RCC 7860 (cell line): ENCODE data around the gene ARHGDIB.

Experiments
- DNase-seq: peaks from one replicate; pipeline ENCODE4 v3.0.0-alpha.2; 2015; ENCODE audit warnings: low spot score
- FAIRE-seq: peaks from 2 replicates; lab custom pipeline; 2012; peaks lifted over from hg19 to GRCh38; lab: Jason Lieb, UNC

ARHGDIB gene

DNA sequence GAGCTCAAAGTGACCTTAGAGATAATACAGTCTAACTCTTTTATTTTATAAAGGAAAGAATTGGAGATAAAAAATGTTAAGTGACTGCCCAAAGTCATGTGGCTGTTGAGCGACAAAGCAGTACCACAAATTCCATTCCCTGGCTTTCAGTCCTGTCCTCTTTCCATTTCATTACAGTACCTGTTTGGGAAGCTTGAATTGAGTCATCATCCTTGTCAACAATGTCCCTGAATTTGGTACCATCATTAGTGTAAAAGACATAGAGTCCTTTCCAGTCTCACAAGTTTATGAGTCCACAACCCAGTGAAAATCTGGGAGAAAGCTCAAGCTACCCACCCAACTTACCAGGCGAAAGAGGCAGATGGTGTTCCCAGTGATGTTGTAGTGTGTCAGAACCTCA lies 26.9 kb downstream of the ARHGDIB start:
- no peak for DNase-seq
- no peak for FAIRE-seq

DNA sequence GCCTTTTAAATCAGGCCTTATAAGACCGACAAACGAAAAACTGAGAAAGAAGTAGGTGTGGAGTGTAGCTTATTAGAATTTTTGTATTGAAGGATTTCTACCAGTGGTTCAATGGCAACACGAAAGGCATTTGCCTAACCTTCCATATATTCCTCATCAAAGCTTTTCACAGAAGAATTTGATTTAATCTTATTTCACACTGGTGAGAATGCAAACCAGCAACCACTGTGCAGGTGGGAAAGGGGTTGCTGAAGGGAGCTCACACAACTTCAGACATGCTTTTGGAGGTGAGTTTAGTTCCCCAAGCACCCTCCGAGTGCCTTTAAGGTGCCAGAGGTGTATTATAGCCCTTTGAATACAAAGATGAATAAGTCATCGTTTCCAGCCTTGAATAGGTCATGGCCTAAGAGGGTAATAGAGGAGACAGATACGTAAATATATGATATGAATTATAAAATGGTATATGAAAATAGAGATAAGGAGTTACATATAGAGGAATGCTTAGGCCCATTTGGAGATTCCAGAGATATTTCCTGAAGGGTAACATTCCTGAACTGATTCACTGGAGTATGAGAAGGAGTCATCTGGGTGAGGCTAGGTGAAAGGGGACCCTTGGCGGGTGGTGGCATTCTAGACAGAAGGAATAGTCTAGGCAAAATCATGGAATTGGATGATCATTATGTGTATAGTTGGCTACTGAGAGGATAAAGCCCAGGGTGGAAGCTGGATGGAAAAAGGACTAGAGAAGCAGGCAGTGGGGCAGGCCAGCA lies 29.4 kb downstream of the ARHGDIB start:
- DNase-seq (no peak), FAIRE-seq (no peak)

DNA sequence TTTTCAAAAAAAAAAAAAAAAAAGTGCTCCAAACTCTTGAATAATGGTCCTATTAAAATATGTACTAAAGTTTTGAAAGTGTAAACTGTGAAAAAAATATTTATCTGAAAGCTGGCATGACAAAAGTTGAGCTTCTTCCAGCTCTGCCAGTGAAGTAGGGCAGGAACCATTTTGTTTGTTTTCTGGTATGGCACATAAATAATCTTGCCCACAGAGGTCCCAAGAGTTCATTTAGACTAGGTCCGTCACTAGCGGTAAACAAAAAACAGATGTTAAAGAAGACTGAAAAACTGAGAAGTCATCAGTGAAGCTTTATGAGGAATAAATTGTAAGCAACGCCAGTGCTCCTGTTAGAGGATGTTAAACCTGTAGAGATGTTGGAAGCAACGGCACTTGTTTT lies 30.0 kb downstream of the ARHGDIB start:
- DNase-seq (no peak), FAIRE-seq (no peak)

DNA sequence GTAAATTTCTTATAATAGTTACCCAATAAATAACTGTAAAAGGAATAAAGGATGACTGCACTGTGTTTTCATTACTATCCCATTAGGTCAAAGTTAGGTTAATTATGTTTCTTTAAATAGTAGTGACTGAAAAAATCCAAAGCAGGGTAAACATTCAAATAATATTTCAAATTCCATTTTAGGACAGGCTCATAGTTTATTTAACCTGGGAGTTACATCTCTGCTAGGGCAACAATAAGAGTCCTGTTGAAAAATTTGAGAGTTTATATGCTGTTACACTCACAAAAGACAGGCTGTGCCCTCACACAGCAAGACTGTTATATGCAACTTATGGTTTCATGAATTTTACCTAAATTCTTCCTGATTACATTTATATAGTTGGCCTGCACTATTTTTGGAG lies 31.1 kb downstream of the ARHGDIB start:
- no peak for DNase-seq
- FAIRE-seq, result no peak

DNA sequence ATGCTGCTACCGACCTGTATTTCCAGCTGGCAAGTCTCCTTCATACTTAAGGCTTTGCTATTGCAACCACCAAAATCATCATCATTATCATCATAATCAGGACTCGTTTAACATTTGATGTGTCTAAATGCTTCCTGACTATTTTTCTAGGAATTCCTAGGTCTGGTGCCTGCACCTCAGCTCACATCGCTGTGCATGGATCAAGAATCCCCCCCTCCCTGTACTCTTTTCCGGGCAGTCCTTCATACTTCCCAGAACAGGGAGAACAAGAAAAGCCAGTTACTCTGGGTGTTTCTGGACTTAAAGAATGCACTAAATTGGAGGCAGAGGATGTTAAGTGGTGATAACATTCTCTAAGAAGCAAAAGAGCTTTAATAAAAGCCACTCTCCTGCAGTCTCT lies 32.5 kb downstream of the ARHGDIB start:
- DNase-seq (no peak), FAIRE-seq (no peak)

DNA sequence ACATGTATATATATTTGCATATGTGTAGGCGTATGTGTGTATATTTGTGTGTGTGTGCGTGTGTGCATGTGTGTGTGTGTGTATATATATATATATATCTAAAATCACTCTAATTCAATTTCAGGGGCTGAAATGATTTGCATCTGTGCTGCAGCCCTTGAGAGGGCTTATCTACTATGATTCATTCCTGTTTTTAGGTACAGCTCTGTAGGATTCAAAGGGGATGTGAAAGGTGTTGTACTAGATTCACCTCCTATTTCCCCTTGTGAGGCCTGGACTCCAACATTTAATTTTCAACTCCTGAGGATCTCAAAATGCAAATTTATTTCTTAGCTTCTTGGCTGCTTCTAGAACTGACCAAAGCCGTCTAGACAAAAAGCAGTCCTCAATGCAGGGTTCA lies 34.1 kb downstream of the ARHGDIB start:
- no peak for DNase-seq
- no peak for FAIRE-seq

DNA sequence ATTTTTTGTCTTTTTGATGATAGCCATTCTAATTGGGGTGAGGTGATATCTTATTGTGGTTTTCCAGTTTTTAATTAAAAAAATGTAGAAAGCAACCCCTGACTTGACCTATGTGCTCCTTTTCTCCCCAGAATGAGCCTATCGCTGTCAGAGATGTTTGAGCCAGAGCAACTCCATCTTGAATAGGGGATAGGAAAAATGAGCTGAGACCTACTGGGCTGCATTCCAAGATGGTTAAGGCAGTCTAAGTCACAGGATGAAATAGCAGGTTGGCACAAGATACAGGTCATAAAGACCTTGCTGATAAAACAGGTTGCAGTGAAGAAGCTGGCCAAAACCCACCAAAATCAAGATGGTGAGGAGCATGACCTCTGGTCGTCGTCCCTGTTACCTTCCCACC lies 36.9 kb downstream of the ARHGDIB start:
- DNase-seq, result no peak
- no peak for FAIRE-seq

DNA sequence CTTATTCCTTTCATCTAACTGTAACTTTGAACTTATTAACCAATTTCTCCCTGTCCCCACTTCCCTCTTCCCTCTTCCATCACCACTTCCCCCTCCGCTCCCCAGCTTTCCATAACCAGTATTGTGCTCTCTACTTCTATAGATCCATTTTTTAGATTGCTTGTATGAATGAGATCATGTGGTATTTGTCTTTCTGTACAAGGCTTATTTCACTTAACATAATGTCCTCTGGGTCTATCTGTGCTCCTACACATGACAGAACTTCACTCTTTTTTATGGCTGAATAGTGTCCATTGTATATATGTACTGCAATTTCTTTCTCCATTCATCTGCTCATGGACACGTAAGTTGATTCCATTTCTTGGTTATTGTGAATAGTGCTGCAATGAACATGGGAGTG lies 37.5 kb downstream of the ARHGDIB start:
- FAIRE-seq (no peak), DNase-seq (no peak)

DNA sequence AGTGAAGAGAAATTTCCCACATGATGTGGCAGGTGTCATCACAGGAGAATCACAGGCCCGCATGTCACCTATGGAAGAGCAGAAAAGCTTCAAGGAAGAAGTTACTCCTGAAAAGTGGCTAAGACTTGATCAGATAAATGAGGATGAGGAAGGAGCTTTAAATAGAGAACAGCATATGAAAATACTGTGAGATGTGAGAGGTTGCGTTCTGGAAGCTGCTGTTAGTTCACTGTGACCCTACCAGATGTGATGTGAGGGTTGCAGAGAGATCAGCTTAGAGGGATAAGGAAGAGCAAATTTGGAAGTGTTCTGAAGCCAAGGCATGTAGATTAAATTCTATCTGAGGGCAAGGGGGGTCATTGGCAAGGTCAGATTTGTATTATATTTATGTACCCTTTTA lies 40.2 kb downstream of the ARHGDIB start:
- FAIRE-seq (no peak), DNase-seq (no peak)

DNA sequence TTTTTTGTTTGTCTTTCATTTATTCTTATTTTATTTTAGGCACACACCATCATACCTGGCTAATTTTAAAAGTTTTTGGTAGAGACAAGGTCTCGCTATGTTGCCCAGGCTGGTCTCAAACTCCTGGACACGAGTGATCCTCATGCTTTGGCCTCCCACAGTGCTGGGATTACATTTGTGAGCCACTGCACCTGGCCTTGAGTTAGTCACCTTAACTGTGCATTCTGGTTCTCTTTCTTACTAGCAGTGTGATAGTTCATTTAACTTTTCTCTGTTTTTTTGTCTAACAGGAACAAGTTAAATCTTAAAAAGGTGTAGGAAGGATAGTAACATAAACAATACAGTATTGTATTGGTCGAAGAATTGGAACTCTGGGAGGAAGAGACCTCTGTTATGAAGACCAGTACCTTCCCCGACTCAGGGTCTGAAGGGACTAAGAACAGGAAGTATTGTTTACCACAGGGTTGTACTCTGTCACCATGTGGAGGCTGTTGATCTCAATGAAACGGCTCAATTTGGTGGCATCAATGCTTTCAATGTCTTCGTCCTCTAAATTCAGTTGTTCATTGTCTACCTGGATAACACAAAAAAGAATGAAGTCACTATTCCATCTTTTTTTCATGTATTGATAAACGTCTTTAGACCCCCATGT lies 40.8 kb downstream of the ARHGDIB start:
- DNase-seq, result no peak

DNA sequence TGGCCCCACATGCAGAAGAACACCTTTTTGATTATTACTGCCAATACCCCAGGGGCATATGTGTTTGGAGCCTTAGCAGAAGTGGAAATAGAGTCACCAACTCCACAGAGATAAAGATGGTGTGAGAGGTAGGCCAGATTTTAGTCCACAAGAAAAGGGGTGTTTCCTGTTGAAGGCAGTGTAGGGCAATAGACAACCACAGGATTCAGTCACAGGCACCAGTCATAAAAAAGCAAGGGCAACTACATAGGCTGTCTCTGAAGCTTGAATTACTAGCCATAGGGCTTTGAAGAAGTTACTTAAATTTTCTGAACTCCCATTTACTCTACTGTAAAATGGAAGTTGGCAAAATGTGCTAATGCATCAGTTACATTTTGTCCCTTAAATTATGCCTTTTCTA lies 41.9 kb downstream of the ARHGDIB start:
- FAIRE-seq (no peak), DNase-seq (no peak)

More for the DNA sequence above, 40.8 kb downstream of the ARHGDIB start:
- FAIRE-seq, result no peak

DNA sequence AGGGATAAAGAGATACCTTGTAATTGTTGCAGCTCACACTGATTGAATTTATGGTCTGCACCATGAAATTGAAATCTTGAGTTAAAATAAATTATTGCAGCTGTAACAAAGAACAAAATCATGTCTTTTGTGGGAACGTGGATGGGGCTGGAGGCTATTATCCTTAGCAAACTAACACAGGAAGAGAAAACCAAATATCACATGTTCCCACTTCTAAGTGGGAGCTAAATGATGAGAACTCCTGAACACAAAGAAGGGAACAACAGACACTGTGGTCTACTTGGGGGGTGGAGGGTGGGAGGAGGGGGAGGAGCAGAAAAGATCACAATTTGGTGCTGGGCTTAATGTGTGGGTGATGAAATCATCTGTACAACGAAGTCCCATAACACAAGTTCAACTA lies 45.7 kb downstream of the ARHGDIB start:
- no peak for DNase-seq
- no peak for FAIRE-seq

DNA sequence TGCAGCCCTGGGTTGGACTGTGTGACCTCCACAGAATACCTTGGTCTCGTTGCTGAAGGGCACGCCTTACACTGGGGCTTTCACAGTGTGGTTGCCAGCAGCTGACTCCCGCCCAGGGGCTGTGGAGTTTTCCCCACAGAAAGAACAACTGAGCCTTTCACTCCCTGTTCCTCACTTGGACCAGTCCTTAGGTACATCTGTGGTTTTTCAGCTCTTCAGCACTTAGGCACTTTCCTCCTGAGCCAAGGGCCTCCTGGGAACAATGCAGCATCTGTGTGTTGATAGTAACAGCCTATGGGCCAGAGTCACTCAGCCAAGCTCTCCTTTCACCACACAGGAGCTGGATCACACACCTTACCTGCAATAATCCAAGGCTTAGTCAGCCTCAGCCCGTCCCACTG lies 48.0 kb downstream of the ARHGDIB start:
- FAIRE-seq (no peak), DNase-seq (no peak)

DNA sequence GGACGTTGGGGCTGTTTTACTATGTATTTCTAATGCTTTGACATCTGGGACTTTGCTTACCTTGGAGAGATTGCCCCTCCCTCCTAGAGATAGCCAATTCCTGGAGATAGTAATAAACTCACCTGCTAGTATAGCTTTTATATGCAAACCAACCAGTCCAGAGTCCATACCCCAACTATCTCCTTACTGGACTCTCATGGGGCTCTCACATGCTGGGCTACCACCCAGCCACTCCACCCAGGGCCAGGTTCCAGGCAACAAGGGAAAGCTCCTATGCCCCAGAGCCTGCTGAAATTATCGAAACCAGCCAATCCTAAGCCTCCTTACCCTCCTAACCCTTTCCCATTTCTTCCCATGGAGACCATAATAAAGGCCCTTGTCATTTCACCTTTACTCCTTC lies 50.3 kb downstream of the ARHGDIB start:
- DNase-seq, result no peak
- no peak for FAIRE-seq

DNA sequence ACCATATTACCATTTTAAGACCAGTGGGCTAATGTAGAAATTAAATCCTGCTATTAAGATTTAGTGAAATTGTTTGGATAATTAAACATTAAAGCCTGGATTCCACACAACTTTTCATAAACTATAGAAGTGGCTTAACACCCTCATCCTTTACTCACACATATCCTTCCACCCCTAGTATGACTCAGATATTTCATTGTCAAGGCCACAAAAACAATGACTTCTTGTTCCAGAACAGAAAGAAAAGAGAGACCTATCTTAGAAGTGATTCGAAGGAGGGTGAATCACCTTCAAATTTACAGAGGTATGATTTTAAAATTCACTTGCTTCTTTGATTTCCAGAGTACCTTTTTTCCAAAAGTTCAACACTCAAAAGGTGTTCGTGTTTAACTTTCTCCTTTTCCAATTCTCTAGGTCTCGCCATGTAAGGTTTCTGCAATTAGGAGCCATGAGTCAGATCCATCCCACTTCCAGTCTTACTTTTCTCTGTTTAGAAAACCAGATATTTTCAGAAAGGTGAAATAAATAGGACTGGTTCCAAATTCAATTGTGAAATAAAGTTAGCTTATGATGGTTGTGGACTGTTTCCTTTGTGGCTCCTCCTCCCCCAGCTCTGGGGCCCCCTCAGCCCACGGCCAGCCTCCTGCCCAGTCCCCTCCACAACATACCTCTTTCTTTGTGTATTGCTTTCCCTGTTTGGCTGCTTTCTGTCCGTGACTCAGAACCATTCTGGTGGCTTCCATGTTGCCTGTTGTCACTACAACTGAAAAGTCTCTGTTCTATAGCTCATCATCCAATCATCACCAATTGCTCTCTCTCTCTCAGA lies 51.1 kb downstream of the ARHGDIB start:
- no peak for FAIRE-seq

DNA sequence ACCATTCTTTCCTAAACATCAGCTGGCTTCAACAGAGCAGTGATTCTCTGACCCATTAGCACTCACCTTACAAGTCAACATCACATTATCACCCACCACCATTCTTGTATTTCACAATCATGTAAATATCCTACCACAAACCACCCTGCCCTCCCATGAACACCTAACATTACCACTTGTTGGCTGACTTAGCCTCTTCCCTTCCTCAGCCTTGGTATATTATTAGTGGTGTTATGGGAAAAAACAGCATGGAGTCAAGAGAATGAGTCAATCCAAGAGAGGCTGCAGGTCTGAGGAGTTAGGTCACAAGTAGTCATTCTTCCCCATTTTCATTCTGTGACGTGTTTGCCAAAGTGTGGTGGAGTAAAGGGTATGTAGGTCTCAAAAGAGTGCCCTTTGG lies 53.4 kb downstream of the ARHGDIB start:
- no peak for DNase-seq
- FAIRE-seq, result no peak

More for the DNA sequence above, 51.1 kb downstream of the ARHGDIB start:
- DNase-seq, result peak; percentile 32

DNA sequence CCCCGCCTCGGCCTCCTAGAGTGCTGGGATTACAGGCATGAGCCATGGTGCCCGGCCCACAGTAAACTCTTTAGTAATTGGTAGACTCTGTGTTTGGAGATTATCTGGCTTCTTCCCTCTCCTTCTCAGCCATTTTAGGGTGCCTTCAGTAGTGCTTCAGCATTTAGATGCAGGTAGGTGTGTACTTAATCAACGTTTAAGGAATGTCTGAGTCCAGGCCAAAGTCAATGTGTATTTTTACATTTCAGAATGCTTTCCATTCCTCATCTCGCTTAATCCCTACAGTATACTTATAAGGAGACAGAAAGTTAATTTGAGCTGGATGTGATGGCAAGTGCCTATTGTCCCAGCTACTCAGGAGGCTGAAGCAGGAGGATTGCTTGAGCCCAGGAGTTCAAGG lies 55.3 kb downstream of the ARHGDIB start:
- FAIRE-seq, result no peak
- DNase-seq, result no peak

DNA sequence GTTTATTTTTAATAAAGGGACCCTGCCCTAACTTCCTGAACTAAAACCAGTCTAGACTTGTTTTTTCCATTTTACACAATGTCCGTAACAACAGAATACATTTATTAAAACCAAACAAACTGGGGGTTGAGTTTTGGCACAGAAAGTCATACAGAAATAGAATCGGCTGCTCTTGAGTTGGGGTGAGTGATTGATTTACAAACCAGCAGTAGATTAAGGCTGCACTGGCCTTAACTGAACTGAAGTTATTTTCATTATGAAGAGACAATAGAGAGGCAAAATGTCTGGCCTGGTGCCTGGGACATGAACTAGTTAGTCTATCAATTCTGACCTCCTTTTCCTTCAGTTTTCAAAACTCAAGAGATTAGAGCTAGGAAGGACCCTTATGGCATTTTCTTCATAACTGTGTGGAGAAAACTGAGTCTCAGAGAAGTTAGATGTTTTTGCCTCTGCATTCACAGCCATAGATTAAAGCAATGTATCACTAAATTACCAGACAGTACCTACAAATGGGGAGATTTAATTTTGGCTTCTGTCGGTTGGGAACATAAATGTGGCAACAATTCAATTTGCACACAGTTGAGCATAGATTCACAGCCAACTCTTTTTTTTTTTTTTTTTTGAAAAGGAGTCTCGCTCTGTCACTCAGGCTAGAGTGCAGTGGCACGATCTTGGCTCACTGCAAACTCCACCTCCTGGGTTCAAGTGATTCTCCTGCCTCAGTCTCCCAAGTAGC lies 56.0 kb downstream of the ARHGDIB start:
- FAIRE-seq, result no peak

DNA sequence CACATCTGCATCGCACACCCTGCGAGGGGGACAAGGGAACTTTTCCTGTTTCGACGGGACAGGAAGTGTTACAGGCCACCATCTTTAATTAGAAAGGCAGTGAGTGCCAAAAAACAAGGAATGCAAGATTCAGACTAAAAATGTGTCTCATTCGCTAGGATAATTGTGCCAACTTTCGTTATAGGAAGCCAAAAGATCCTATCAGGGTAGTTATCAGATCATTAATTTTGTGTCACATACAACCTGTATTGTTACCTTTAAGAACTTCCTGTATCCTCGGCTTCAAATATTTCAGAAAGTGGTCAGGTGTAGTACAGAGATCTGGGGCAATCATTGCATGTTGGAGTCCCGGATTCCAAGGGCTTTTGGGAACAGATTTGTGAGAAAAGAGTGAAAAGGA lies 56.5 kb downstream of the ARHGDIB start:
- FAIRE-seq (no peak), DNase-seq (no peak)

More for the DNA sequence above, 56.0 kb downstream of the ARHGDIB start:
- DNase-seq, result no peak

DNA sequence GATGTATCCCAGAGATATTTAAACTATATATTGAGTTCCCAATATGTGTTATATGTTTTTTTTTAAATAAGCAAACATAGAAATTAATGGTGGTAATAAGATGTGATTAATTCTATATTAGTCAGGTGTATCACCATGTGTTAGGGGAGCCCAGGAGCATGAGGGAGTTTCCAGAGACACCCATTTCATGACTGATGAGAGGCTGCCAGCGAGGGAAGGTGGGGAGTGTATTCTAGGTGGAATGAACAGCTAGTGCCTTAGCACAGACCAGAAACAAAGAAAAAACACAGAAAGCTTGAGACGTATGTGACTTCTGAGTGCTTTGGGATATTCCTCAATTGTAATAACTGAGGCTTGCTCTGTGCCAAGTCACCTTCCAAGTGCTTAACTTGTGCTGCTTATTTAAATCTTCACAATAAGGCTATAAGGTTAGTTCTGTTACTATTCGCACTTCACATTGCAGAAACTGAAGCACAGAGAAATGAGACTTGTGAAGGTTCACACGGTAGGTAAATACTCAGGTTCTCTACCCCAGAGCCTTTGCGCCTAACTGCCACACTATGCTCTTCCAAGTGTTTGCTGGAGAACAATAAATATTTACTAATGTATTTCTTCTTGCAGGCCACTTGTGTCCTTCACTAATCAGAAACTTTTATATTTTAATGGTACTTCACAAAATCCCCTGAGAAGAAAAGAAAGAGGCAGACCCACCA lies 57.9 kb downstream of the ARHGDIB start:
- FAIRE-seq (no peak), DNase-seq (no peak)
